SHP77 treated with DMSO at 0.1 percent for 48 hours (cell line): ENCODE results near the gene SIN3B.

Experiments used
- DNase-seq: peaks from one replicate; lab custom pipeline; 2025; lab: John Stamatoyannopoulos, UW

SIN3B gene

DNA sequence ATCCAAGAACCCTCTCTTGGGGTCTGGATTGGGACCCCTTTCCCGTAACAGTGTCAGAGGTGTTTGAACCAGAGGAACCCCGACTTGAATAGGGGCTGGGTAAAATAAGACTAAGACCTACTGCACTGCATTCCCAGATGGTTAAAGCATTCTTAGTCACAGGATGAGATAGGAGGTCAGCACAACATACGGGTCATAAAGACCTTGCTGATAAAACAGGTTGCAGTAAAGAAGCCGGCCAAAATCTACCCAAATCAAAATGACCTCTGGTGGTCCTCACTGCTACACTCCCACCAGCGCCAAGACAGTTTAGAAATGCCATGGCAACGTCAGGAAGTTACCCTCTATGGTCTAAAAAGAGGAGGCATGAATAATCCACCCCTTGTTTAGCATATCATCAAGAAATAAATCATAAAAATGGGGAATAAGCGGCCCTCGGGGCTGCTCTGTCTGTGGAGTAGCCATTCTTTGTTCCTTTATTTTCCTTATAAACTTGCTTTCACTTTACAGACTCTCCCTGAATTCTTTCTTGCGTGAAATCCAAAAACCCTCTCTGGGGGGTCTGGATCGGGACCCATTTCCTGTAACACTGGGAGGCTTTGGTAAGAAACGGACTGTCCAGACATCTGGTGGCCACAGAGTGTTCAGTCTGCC, 4.4 kb upstream of the SIN3B start:
- no peak for DNase-seq

DNA sequence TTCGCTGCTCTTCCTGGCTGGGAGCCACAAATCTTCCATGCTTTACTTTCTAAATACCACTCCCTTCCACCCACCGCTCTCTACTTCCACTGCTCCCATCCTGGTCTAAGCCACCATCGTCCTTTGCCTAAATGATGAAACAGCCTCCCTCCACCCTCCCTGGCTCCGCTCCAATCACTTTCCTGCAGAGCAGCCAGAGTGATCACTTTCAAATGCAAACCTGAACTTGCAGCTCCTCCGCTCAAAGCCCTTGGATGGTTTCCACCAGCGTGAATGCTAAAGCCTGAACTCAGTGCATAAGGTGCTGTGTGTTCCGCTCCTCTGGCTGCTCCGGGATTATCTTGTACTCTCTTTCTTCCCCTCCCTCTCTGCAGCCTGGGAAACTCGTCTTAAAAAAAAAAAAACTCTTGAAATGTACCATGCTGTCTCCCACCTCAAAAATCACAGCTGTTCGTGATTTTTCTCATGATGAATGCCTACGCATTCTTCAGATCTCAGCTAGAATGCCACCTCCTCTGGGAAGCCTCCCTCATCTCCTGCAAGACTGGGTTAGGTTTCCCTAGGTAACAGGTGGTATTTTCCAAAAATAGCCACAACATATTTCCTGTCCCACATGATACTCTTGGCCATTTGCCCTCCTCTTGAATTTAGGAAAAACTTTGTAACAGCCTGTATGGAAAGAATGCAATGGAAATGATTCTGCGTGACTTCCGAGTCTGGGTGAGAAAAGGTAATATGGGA, 3.7 kb upstream of the SIN3B start:
- no peak for DNase-seq

DNA sequence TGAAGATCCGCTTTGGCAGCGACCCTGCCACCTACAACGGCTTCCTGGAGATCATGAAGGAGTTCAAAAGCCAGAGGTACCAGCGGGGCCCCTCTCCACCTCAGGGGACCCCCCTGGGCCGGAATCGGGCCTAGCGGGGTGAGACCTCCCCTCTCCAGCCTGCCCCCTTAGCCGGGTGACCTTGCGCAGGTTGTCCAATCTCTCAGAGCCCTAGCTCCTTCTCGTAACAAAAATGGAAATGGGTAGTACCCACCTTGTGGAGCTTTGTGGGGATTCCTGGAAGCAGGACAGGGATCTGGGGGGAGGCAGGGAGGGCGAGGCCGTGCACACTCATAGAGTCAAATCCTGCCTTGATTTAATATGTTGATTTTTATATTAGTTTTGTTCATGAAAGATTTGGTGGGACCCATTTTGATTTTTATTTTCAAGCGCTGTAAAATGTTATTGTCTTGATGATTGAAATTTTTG, 658 bp downstream of the SIN3B start:
- no peak for DNase-seq

DNA sequence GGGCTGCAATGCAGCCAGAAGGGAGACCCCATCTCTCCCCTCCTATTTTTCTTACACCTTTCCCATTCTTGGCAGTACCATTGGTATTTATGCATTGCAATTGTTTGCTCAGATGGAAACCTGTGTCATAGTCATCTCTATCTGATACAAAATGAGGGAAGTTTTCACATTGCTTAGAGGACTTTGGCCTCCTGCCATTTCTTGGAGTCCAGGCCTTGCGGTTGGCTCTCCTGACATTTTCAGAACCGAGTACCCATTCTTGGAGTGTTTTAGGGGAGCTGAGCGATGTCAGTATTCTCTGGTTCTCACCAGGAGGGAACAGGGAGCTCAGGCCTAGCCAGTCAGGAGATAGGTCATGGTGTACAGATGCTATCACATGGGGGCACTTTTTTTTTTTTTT, 1.5 kb downstream of the SIN3B start:
- DNase-seq = no peak

DNA sequence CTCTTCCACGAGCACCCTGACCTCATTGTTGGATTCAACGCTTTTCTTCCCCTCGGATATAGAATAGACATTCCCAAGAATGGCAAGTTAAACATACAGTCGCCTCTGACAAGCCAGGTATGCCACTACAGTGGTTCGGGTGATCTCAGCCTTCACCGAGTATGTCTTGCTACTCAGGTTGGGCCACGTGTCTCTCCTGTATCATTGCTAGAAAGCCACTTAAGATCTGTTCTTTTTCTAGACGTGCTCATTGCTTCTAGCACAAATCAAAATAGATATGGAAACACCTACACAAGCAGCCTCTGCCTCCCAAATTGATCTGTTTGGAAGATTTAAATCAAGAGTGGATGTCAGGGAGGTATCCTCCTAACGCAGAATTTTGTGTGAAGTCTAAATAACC, 2.3 kb downstream of the SIN3B start:
- no peak for DNase-seq

DNA sequence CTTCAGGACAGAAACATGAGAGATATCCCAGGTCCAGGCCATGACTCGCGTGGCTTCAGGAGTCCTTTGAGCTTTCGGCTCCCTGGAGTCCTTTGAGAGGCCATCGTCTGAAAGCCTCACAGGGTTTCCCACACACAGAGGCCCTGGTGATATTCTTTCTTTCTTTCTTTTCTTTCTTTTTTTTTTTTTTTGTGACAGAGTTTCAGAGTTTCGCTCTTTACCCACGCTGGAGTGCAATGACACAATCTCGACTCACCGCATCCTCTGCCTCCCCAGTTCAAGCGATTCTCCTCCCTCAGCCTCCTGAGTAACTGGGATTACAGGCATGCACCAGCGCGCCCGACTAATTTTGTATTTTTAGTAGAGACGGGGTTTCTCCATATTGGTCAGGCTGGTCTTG, 5.5 kb downstream of the SIN3B start:
- no peak for DNase-seq

DNA sequence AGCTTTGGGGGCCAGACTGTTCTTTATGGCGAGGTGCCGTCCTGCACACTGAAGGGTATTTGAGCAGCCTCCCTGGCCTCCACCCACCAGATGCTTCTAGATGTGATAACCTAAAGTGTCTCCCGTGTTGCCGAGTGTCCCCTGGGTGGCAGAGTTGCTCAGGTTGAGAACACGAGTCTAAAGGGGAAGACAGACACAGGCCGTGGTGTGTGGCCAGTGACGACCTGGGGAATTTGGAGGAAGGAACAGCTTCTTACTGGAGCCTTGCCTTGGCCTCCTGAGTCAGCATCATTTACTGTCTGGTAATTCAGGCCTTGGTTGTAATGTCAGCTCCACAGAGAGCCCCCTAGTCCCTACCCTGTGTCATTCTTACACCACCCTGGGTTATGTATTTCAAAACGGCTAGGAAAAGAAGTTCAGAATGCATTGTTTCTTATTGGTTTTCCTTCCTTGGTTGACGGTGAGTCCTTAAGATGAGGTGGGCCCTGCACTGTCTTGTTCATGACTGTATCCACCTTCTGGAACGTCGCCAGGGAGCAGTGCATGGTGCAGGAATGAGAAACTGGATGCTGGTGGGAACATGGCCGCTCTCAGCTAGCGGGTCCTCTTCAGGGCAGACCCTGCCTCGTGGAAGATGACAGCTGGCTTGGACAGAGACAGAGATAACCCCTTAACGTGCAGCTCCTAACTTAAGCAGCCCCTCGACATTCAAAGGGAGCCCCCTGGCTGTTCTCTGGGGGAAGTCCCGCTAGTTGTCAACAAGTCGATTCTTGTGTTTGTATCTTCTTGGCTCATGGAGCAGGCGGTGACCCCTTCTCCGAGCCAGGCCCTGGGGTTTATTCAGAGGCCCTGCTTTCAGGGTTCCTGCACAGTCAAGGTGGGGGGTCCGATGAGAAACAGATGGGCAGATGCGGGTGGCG, 7.2 kb downstream of the SIN3B start:
- DNase-seq = no peak

DNA sequence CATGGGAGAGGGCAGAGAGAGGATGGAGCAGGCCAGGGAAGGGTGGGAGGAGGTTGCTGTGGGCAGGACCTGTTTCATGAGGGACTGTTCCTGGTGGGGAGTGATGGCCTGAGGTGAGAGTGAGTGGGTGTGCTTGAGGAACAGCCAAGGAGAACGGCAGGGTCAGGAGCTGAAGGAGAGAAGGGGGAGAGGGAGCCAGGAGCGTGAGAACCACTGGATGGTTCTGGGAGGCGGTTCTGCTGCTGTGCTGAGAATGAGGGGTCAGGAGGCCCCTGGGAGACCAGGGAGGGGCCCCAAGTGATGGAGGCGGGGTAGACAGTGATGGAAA, 7.8 kb downstream of the SIN3B start:
- DNase-seq = no peak

DNA sequence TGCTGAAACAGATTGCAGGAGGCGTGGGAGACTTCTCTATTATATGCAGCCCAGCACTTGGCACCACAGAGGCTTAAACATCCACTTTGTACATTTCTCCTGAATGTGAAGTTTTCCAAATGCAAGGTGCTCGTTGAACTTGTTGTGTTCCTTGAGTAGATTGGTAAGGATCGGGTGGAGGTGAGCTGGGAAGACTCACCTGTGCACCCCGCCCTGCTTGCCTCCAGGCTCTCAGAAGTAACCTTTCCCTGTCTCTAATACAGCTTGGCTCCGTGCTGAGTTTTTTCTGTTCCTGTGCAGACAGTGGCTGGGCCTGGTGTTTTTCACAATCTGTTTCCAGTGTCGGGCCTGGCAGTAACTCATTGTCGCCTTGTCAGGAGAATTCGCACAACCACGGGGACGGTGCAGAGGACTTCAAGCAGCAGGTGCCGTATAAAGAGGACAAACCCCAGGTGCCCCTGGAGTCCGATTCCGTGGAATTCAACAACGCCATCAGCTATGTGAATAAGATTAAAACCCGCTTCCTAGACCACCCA, 12.3 kb downstream of the SIN3B start:
- no peak for DNase-seq

DNA sequence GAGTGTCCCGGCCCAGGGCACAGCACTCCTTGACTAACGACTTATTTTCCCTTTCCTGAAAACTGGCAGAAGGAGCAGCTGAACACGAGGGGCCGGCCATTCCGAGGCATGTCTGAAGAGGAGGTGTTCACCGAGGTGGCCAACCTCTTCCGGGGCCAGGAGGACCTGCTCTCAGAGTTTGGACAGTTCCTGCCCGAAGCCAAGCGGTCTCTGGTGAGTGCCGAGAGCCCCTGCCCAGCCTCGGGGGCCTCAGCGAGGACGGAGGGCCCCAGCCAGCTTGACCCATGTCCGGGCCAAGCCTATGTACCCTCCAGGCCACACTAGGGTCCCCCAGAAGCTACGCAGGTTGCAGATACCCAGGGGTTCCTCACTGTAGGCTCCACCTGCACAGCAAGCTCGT, 17.7 kb downstream of the SIN3B start:
- DNase-seq = no peak

DNA sequence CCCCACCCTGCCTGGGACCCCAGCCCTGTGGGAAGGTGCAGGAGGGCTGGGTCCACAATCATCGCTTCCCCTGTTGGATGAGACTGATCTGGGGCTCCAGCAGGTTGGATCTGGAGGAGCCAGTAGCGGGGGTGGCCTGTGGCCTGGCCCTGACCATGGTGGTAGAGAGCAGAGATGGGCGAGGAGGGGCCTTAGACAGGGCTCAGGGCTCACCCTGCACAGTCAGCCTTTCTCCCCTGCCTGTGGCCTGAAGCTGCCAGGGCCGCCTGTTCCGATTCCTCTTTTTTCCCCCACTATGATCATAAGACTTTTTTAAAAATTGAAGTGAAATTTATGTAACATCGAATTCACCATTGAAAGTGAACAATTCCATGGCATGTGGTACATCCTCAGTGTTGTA, 18.2 kb downstream of the SIN3B start:
- no peak for DNase-seq

DNA sequence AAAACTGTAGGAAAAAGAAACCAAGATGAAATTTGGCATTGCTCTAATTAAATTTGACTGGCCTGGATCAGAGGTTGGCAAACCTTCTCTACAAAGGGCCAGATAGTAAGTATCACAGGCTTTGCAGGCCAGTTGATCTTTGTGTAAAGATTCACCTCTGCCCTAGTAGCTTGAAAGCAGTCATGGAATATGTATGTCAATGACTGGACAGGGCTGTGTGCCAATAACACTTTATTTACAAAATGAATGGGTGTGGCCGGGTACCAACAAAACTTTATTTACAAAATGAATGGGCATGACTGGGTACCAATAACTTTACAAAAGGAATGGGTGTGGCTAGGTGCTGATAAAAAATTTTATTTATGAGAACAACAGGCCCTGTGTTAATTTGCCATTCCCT, 20.0 kb downstream of the SIN3B start:
- DNase-seq = no peak

DNA sequence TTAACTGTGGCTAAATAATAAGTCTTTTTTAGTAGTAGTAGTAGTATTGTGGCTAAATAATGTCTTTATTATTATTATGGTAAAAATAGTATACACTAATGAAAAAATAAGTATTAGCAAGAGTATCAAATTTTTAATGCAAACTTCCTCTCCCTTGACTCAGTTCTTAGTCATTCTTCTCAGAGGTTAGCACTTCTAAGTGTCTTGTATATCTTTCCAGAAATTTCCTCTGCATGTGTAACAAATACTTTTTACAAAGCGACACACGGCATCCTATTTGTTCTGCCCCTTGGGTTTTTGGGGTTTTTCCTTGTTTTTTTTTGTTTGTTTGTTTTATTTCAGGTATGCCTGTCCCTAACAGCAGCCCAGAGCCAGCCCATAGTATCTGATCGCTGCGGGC, 20.9 kb downstream of the SIN3B start:
- DNase-seq = no peak

DNA sequence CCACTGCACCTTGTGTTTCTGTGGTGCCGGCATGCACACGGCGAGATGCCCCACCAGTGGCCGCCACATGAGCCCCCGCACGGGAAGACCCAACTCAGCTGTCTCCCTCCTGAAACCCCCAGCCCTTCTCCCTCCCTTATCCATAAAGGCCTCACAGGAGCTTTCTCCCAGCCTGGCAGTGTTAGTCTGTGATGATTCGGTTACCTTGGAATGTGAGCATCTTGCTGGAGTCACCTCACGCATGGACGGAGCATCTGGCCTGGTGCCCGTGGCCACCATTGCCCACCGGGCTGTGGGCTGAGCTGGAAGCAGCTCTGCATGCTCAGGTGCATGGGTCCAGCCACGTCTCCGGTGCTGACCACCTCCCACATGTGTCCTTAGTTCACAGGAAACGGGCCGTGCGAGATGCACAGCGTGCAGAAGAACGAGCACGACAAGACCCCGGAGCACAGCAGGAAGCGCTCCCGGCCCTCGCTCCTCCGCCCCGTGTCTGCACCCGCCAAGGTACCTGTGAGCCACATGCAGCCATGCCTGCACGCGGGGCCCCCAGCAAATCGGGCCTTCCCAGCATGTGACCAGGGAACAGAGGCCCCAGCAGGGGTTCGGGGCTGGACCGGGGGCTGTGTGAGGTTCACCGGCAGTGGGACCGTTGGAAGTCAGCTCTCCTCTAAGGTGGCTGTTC, 22.0 kb downstream of the SIN3B start:
- no peak for DNase-seq

DNA sequence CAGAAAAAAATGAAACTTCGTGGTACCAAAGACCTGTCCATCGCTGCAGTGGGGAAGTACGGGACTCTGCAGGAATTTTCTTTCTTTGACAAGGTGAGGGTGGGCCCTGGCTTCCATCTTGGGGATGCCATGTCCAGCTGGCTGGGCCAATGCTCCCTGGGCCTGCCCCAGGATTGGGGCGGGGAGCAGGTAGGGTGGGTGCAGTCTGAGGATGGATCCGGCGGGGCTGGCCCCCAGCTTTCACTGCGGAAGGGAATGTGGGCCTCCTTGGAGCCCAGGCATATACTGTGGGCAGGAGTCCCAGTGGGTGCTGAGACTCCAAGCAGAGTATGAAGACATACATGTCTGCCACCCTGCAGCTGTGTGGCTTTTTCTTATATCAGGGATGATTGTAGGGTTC, 23.9 kb downstream of the SIN3B start:
- DNase-seq = no peak

DNA sequence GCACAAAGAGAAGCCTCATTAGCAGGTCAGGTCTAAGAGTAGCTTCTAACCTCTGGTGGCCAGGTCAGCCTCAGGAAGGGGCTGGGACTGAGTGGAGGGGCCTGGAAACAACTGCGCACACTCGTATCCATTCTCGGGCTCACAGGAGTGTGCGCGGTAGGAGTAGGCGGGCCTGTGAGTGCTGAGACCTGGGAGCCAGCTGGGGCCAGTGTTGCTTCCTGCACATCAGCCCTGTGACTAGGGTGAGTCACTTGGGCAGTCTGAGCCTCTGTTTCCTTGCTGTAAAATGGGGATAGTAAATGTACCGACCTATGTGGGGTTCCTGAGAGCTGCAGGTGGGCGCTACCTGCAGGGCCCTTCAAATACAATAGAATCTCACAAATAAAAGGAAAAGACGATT, 26.9 kb downstream of the SIN3B start:
- no peak for DNase-seq

DNA sequence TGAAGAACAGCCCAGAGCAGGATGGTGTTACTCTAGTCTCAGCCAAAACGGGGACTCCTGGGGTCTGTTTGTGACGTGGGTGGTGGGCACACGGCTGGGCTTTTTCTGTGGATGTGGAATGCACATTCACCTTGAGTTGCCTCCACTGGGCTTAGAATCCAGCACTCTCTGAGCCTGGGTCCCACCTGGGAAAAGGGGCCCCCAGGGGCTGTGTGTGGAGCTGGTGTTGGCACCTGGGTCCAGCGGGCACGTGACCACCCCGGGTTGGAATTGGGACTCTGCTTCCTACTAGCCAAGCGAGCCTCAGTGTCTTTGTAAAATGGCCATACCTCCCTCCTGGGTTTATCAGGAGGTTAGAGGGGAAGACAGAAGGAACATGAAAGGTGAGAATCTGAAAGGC, 30.4 kb downstream of the SIN3B start:
- no peak for DNase-seq

DNA sequence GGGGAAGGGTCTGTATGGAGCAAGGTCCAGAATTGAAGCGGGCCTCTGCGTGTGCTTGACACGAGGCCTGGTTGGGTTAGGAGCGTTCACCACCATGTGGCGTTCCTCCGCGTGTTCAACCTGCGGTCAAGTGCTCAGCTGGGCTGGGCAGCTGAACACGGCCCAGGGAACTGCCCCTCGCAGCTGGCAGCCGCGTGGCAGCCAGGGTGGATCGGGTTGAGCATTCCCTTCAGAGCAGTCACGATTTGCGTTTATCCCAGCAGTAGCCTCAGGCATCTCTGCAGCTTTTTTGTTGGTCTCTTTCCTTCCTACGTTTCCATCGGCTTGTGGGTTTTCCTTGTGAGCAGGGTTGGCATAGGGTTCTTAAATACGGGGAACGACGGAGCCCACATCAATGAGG, 30.9 kb downstream of the SIN3B start:
- DNase-seq = no peak

DNA sequence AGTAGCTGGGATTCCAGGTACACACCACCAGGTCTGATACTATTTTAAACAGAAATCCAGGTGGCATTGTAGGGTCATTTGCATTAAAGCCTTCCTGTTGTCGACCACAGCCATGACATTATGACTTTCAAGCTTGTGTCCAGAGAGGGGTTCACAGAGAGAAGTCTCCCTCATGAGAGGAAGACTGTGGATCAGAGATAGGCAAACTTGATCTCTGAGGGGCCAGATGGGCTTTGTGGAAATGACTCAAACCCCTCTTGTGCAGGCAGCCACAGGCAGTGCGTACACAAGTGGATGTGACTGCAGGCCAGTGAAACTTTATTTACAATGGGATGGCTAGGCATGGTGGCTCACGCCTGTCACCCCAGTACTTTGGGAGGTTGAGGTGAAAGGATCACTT, 31.8 kb downstream of the SIN3B start:
- no peak for DNase-seq

DNA sequence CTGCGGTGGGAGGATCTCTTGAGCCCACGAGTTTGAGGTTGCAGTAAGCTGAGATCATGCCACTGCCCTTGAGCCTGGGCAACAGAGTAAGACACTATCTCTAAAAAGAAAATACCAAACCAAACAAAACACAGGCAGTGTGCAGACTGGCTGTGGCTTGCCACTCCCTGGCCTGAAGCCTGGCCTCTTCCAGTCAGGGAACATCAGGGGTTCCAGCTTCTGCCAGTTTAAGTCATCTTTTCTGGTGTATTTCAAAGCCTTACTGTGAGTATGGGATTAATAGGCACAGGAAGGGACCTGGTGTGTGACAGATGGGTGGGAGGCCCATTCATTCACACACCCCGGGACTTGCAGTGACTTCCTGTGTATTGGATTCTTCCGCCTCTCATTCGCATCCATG, 32.6 kb downstream of the SIN3B start:
- DNase-seq = no peak

DNA sequence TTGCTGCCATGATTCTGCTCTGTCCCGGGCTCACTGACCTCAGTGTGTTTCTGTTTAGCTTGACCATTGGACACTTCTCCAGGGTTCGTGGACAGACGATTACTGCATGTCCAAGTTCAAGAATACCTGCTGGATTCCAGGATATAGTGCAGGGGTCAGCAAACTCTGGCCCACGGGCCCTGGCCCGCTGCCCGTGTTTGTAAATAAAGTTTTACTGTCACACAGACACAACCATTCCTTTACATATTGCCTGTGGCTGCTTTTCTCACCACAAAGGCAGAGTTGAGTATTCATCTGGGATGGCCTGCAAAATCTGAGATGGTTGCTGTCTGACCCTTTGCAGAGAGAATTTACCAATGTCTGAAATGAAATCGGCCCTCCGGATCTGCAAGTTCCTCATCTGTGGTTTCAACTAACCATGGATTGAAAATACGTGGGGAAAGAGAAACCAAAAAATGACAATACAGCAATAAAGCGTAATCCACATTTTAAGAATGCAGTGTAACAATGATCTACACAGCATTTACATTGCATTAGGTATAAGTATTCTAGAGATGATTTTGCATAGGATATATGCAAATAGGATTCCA, 33.7 kb downstream of the SIN3B start:
- DNase-seq = no peak

DNA sequence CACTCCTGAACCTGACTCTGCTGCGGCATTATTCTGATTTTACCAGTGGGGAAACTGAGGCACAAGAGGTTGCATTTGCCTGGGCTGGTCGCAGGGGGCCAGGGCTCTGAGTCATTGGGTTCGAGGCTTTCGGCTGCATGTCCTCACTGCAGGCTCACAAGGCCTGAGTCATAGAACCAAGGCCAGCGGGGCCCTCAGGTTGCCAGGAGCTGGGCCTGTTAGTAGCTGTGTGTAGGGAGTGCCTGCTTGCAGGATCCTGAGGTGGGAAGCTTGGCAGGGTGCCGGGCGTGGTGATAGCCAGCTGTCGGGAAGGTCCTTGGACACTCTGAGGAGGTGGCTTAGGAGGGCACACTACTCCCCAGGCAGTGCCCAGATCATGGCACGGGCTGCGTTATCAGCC, 38.0 kb downstream of the SIN3B start:
- no peak for DNase-seq
